ENCODE data around the gene PLXNA4. TPM values are rescaled to one million over a fixed set of nuclear protein-coding genes. Genes with fewer than 3 reads are reported as not detected.
A peak's percentile ranks its signal among the peaks of the same experiment; 100 is the strongest.

Gene PLXNA4
- total and polyA plus RNA-seq, 11 donors = 1.8 to 22.1 (median 10.5) TPM

DNA sequence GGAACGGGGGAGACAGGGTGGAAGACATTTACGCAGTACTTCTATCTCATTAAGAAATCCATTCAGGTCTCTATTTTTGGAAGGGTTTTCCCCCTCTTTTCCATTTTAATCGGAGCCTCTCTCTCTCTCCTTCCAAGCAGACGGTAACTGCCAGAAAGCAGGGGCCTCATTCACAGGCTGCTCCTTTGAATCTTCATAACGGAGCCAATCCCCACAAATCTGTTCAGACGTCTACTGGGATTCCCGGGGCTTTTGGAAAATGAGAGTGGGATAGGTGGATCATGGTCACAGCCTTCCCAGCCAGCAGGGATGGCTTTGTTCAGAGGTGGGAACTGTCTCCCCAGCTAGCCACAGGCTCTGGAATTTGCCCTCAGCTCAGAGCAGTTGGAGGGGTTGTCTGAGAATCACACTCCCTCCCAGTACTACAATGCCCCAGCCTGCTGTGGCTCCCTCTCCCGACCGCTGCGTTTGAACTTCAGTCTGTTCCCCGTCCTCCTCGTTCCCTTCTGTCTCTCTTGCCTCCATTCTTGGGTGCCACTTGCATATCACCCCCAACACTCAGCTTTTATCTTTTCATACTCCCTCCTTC, 413.6 kb downstream of the PLXNA4 start:
- H3K4me3 ChIP-seq = no peak overlapping the region
- H3K4me1 ChIP-seq = peaks cover 0 to 22% (median 10%) of the 10 kb centered on the region in 12 donors
- no peaks in the 10 kb centered on the region for H3K9me3 ChIP-seq
- ATAC-seq = no peak
- H3K27ac ChIP-seq = no peak overlapping the region
- 69 to 82% (median 70%) methylated on average over 12 of the region's 12 CpGs for WGBS, 4 donors
- TF ChIP-seq, protein P1, sequence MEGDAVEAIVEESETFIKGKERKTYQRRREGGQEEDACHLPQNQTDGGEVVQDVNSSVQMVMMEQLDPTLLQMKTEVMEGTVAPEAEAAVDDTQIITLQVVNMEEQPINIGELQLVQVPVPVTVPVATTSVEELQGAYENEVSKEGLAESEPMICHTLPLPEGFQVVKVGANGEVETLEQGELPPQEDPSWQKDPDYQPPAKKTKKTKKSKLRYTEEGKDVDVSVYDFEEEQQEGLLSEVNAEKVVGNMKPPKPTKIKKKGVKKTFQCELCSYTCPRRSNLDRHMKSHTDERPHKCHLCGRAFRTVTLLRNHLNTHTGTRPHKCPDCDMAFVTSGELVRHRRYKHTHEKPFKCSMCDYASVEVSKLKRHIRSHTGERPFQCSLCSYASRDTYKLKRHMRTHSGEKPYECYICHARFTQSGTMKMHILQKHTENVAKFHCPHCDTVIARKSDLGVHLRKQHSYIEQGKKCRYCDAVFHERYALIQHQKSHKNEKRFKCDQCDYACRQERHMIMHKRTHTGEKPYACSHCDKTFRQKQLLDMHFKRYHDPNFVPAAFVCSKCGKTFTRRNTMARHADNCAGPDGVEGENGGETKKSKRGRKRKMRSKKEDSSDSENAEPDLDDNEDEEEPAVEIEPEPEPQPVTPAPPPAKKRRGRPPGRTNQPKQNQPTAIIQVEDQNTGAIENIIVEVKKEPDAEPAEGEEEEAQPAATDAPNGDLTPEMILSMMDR (IDR thresholded peaks at IDR 0.05) = no peak
- TF ChIP-seq POLR2A (IDR thresholded peaks at IDR 0.05) = no peak
- no peak for DNase-seq
- intact Hi-C loops (cut with DNase I) = loop anchor here in 1 of 10 donors (10.0 kb wide), 1 partner anchor 158 kb away; no protein-coding TSS in a partner anchor
- H3K27me3 ChIP-seq = no peaks in the 10 kb centered on the region
- peaks cover 0 to 13% (median 0%) of the 10 kb centered on the region in 9 donors for H3K36me3 ChIP-seq

DNA sequence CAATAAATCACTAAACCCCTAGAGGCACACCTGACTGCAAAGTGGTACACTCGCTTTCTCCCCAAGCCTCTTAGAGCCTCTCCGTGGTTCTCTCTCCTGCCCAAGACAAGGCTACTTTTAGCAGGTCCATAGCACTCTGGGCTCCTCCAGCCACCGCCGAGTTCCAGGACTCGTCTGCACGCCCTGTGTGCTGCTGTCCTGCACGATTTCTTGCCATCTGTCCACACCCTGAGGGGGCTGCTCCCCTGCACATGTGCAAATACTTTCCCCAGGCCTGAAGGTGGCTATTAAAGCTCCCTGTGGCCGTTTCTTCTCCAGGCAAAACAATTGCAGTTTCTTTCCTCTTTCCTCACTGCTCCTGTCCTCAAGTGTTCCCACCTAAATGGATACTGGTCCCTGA, 414.3 kb downstream of the PLXNA4 start:
- DNase-seq = no peak
- Histone ChIP-seq H3K4me1 (peaks cover 0 to 22% (median 10%) of the 10 kb centered on the region in 12 donors), H3K4me3 (no peak overlapping the region), H3K27me3 (no peaks in the 10 kb centered on the region), H3K27ac (no peak overlapping the region), H3K36me3 (peaks cover 0 to 13% (median 0%) of the 10 kb centered on the region in 9 donors), H3K9me3 (no peaks in the 10 kb centered on the region)
- ATAC-seq = no peak
- WGBS, 4 donors = 66 to 86% (median 78%) methylated on average over 8 of the region's 8 CpGs
- TF ChIP-seq POLR2A (IDR thresholded peaks at IDR 0.05) = no peak
- TF ChIP-seq, protein P1 (IDR thresholded peaks at IDR 0.05) = no peak
- intact Hi-C loops (cut with DNase I) = loop anchor here in 1 of 10 donors (10.0 kb wide), 1 partner anchor 157 kb away; no protein-coding TSS in a partner anchor

DNA sequence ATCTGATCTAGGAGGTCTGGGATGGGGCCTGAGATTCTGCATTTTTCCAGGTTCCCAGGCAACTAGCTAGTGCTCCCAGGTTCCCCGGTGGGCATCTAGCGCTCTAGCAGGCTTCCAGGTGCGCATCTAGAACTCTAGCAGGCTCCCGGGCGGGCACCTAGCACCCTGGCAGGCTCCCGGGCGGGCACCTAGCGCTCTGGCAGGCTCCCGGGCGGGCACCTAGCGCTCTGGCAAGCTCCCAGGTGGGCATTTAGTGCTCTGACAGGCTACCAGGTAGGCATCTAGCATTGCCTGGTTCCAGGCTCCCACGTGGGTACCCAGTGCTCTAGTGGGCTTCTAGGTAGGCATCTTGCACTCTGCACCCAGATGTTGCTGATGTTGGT, 414.7 kb downstream of the PLXNA4 start:
- Histone ChIP-seq H3K36me3 (peaks cover 0 to 13% (median 0%) of the 10 kb centered on the region in 9 donors), H3K4me3 (no peak overlapping the region), H3K4me1 (peaks cover 0 to 22% (median 10%) of the 10 kb centered on the region in 12 donors), H3K27ac (peak overlapping the region in 1 of 12 donors; percentile 57), H3K9me3 (no peaks in the 10 kb centered on the region), H3K27me3 (no peaks in the 10 kb centered on the region)
- no peak for TF ChIP-seq POLR2A (IDR thresholded peaks at IDR 0.05)
- TF ChIP-seq, protein P1 (IDR thresholded peaks at IDR 0.05) = no peak
- 89 to 99% (median 94%) methylated on average over 11 to 12 of the region's 12 CpGs for WGBS, 4 donors
- ATAC-seq (no peak), DNase-seq (no peak)
- intact Hi-C loops (cut with DNase I) = loop anchor here in 1 of 10 donors (10.0 kb wide), 1 partner anchor 157 kb away; no protein-coding TSS in a partner anchor

DNA sequence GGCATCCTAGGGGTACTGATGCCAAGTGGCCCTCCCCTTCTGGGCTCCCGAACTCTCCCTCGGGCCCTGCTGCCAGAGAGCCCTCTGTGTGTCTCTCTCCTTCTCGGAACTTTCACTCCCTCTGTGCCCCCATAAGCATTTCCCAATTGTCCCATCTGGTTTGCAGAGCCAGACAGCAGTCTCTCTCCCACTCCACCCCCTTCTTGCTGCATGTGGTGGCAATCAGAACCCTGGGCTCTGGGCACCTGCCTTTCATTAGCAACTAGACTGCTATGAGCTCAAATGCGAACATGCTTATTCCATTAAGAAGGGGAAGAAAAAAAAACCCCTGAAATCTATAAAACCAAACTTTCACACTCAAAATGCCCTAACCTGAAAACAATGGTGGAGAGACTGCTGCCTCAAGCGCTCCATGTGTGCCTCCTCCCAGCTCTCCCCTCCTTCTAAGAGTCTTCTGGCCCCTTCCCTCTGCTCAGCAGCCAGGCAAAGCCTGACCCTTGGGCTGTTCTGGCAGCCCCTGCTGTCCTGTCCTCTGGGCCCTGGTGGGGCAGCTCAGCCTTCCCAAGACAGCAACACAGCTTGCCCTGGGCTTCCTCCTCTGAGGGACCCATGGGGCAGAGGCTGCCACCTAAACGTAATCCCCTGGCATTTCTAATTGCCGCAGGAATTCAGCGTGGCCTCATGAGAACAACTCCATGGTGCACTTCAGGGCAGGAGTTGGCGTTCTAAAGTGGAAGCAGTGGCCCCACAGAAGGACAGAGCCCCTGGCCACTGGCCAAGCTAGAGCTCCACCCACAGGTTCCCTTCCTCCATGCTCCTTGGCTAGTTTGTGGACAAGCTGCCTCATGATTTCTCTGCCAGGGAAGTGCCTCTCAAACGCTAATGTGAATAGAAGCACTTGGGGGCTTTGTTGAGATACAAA, 415.4 kb downstream of the PLXNA4 start:
- intact Hi-C loops (cut with DNase I) = loop anchor here in 1 of 10 donors (10.0 kb wide), 1 partner anchor 156 kb away; no protein-coding TSS in a partner anchor
- WGBS, 4 donors = 48 to 77% (median 53%) methylated on average over 6 to 10 of the region's 10 CpGs
- Histone ChIP-seq H3K27ac (peak overlapping the region in 5 of 12 donors; percentile 12 to 65 (median 43)), H3K4me1 (peaks cover 0 to 22% (median 10%) of the 10 kb centered on the region in 12 donors), H3K36me3 (peaks cover 0 to 13% (median 0%) of the 10 kb centered on the region in 9 donors), H3K27me3 (no peaks in the 10 kb centered on the region), H3K9me3 (no peaks in the 10 kb centered on the region), H3K4me3 (no peak overlapping the region)
- TF ChIP-seq, protein P1 (IDR thresholded peaks at IDR 0.05) = no peak
- TF ChIP-seq POLR2A (IDR thresholded peaks at IDR 0.05) = no peak
- DNase-seq = peak; percentile 58 to 81 (median 71)
- ATAC-seq = peak; percentile 69 to 90 (median 82)
